ENCODE results near the gene ABCA13. TPM values are rescaled to one million over a fixed set of nuclear protein-coding genes. Genes with fewer than 3 reads are reported as not detected.
"Not testable (repeated sequence)": the region's sequence is repeated elsewhere in the genome, so short reads cannot be mapped to it uniquely, and the experiment has no call there.

Gene ABCA13
- total and polyA plus RNA-seq, 7 experiments from 2014 or later, result 0.11 to 0.42 TPM; not detected in 5

GRCh38 chr7:48141521-48141920 lies 29.7 kb upstream of the ABCA13 start:
- no peaks in the 10 kb centered on the region for H3K36me3 ChIP-seq (ENCODE audit: control insufficient read depth in 2 of 3, insufficient read depth in 3 of 3, low read length in 3 of 3)
- H3K27ac ChIP-seq (ENCODE audit: low read depth, low read length), result no peak overlapping the region
- Mint-ChIP-seq H3K27ac (no peak overlapping the region), H3K4me1 (peaks cover 0 to 14% (median 6%) of the 10 kb centered on the region in 7 donors), H3K36me3 (peaks cover 0 to 6% (median 0%) of the 10 kb centered on the region in 5 donors), H3K4me3 (no peak overlapping the region), H3K9me3 (peaks cover 0 to 30% (median 3%) of the 10 kb centered on the region in 11 donors), H3K27me3 (peaks cover 0 to 15% (median 5%) of the 10 kb centered on the region in 5 donors)
- no peak overlapping the region for H3K4me3 ChIP-seq (ENCODE audit: low read length)
- ATAC-seq, result no peak
- no peaks in the 10 kb centered on the region for H3K4me1 ChIP-seq (ENCODE audit: control insufficient read depth in 2 of 2, insufficient read depth in 2 of 2, low read length in 2 of 2)
- DNase-seq, result no peak
- intact Hi-C loops (cut with micrococcal nuclease), result no loop called here
- no peaks in the 10 kb centered on the region for H3K9me3 ChIP-seq (ENCODE audit: control insufficient read depth in 2 of 3, low read length in 3 of 3)
- no peaks in the 10 kb centered on the region for H3K27me3 ChIP-seq (ENCODE audit: control insufficient read depth in 2 of 2, insufficient read depth in 2 of 2, low read length in 2 of 2)
- POLR2A ChIA-PET, result no interaction called here
- CTCF ChIA-PET, result no interaction called here

- peaks cover 0 to 23% (median 3%) of the 10 kb centered on the region in 11 donors for H3K9me3 Mint-ChIP-seq
- H3K4me1 Mint-ChIP-seq, result peaks cover 0 to 10% (median 6%) of the 10 kb centered on the region in 7 donors
- CTCF ChIA-PET, result no interaction called here
Measured at GRCh38 chr7:48144291-48144768, 26.9 kb upstream of the ABCA13 start.

GRCh38 chr7:48147078-48147591 lies 24.1 kb upstream of the ABCA13 start:
- Mint-ChIP-seq H3K27me3 (peaks cover 6 to 36% (median 18%) of the 10 kb centered on the region in 5 donors), H3K27ac (no peak overlapping the region), H3K9me3 (peaks cover 0 to 11% (median 0%) of the 10 kb centered on the region in 11 donors), H3K4me3 (no peak overlapping the region), H3K4me1 (no peaks in the 10 kb centered on the region), H3K36me3 (peaks cover 0 to 6% (median 0%) of the 10 kb centered on the region in 5 donors)
- Histone ChIP-seq H3K9me3 (ENCODE audit: control insufficient read depth in 2 of 3, low read length in 3 of 3) (no peaks in the 10 kb centered on the region), H3K27me3 (ENCODE audit: control insufficient read depth in 2 of 2, insufficient read depth in 2 of 2, low read length in 2 of 2) (no peaks in the 10 kb centered on the region), H3K4me3 (ENCODE audit: low read length) (no peak overlapping the region), H3K4me1 (ENCODE audit: control insufficient read depth in 2 of 2, insufficient read depth in 2 of 2, low read length in 2 of 2) (no peaks in the 10 kb centered on the region), H3K36me3 (ENCODE audit: control insufficient read depth in 2 of 3, insufficient read depth in 3 of 3, low read length in 3 of 3) (no peaks in the 10 kb centered on the region), H3K27ac (ENCODE audit: low read depth, low read length) (no peak overlapping the region)
- intact Hi-C loops (cut with micrococcal nuclease), result no loop called here
- ATAC-seq (no peak), DNase-seq (no peak)
- CTCF ChIA-PET, result no interaction called here
- POLR2A ChIA-PET, result no interaction called here

More at GRCh38 chr7:48144291-48144768, 26.9 kb upstream of the ABCA13 start:
- POLR2A ChIA-PET, result no interaction called here
- H3K9me3 ChIP-seq (ENCODE audit: control insufficient read depth in 2 of 3, low read length in 3 of 3), result no peaks in the 10 kb centered on the region
- Mint-ChIP-seq H3K36me3 (peaks cover 0 to 6% (median 0%) of the 10 kb centered on the region in 5 donors), H3K4me3 (no peak overlapping the region), H3K27me3 (peaks cover 6 to 29% (median 15%) of the 10 kb centered on the region in 5 donors), H3K27ac (no peak overlapping the region)
- no peaks in the 10 kb centered on the region for H3K36me3 ChIP-seq (ENCODE audit: control insufficient read depth in 2 of 3, insufficient read depth in 3 of 3, low read length in 3 of 3)
- intact Hi-C loops (cut with micrococcal nuclease), result no loop called here
- DNase-seq (no peak), ATAC-seq (no peak)
- no peak overlapping the region for H3K27ac ChIP-seq (ENCODE audit: low read depth, low read length)
- H3K4me1 ChIP-seq (ENCODE audit: control insufficient read depth in 2 of 2, insufficient read depth in 2 of 2, low read length in 2 of 2), result no peaks in the 10 kb centered on the region
- no peak overlapping the region for H3K4me3 ChIP-seq (ENCODE audit: low read length)
- no peaks in the 10 kb centered on the region for H3K27me3 ChIP-seq (ENCODE audit: control insufficient read depth in 2 of 2, insufficient read depth in 2 of 2, low read length in 2 of 2)

- H3K9me3 ChIP-seq (ENCODE audit: control insufficient read depth in 2 of 3, low read length in 3 of 3); ATAC-seq; H3K9me3 Mint-ChIP-seq; H3K4me1 Mint-ChIP-seq; H3K36me3 ChIP-seq (ENCODE audit: control insufficient read depth in 2 of 3, insufficient read depth in 3 of 3, low read length in 3 of 3); intact Hi-C loops (cut with micrococcal nuclease); H3K4me1 ChIP-seq (ENCODE audit: control insufficient read depth in 2 of 2, insufficient read depth in 2 of 2, low read length in 2 of 2); H3K27ac ChIP-seq (ENCODE audit: low read depth, low read length); H3K27me3 ChIP-seq (ENCODE audit: control insufficient read depth in 2 of 2, insufficient read depth in 2 of 2, low read length in 2 of 2); H3K36me3 Mint-ChIP-seq; H3K4me3 ChIP-seq (ENCODE audit: low read length); H3K27ac Mint-ChIP-seq; POLR2A ChIA-PET; CTCF ChIA-PET; H3K4me3 Mint-ChIP-seq; DNase-seq: not testable (repeated sequence)
- H3K27me3 Mint-ChIP-seq, result peaks cover 6 to 36% (median 18%) of the 10 kb centered on the region in 5 donors
Measured at GRCh38 chr7:48147690-48148089, 23.6 kb upstream of the ABCA13 start.

GRCh38 chr7:48148311-48148710 lies 22.9 kb upstream of the ABCA13 start:
- H3K9me3 ChIP-seq (ENCODE audit: control insufficient read depth in 2 of 3, low read length in 3 of 3), result no peaks in the 10 kb centered on the region
- H3K36me3 ChIP-seq (ENCODE audit: control insufficient read depth in 2 of 3, insufficient read depth in 3 of 3, low read length in 3 of 3), result no peaks in the 10 kb centered on the region
- Mint-ChIP-seq H3K4me3 (no peak overlapping the region), H3K27ac (peak overlapping the region in 1 of 9 donors; percentile 6), H3K27me3 (peaks cover 6 to 36% (median 18%) of the 10 kb centered on the region in 5 donors), H3K36me3 (no peaks in the 10 kb centered on the region), H3K9me3 (peaks cover 0 to 4% (median 0%) of the 10 kb centered on the region in 11 donors), H3K4me1 (no peaks in the 10 kb centered on the region)
- ATAC-seq (no peak), DNase-seq (no peak)
- H3K4me3 ChIP-seq (ENCODE audit: low read length), result no peak overlapping the region
- no peaks in the 10 kb centered on the region for H3K27me3 ChIP-seq (ENCODE audit: control insufficient read depth in 2 of 2, insufficient read depth in 2 of 2, low read length in 2 of 2)
- ChIA-PET POLR2A (no interaction called here), CTCF (no interaction called here)
- intact Hi-C loops (cut with micrococcal nuclease), result no loop called here
- no peaks in the 10 kb centered on the region for H3K4me1 ChIP-seq (ENCODE audit: control insufficient read depth in 2 of 2, insufficient read depth in 2 of 2, low read length in 2 of 2)
- H3K27ac ChIP-seq (ENCODE audit: low read depth, low read length), result no peak overlapping the region

GRCh38 chr7:48149058-48149457 lies 22.2 kb upstream of the ABCA13 start:
- POLR2A ChIA-PET, result no interaction called here
- Histone ChIP-seq H3K4me1 (ENCODE audit: control insufficient read depth in 2 of 2, insufficient read depth in 2 of 2, low read length in 2 of 2) (no peaks in the 10 kb centered on the region), H3K9me3 (ENCODE audit: control insufficient read depth in 2 of 3, low read length in 3 of 3) (no peaks in the 10 kb centered on the region), H3K36me3 (ENCODE audit: control insufficient read depth in 2 of 3, insufficient read depth in 3 of 3, low read length in 3 of 3) (no peaks in the 10 kb centered on the region), H3K27me3 (ENCODE audit: control insufficient read depth in 2 of 2, insufficient read depth in 2 of 2, low read length in 2 of 2) (no peaks in the 10 kb centered on the region), H3K27ac (ENCODE audit: low read depth, low read length) (no peak overlapping the region), H3K4me3 (ENCODE audit: low read length) (no peak overlapping the region)
- Mint-ChIP-seq H3K4me3 (no peak overlapping the region), H3K4me1 (no peaks in the 10 kb centered on the region), H3K27me3 (peaks cover 12 to 36% (median 22%) of the 10 kb centered on the region in 5 donors), H3K9me3 (peaks cover 0 to 7% (median 3%) of the 10 kb centered on the region in 11 donors), H3K36me3 (peaks cover 0 to 4% (median 0%) of the 10 kb centered on the region in 5 donors), H3K27ac (peak overlapping the region in 1 of 9 donors; percentile 84)
- intact Hi-C loops (cut with micrococcal nuclease), result no loop called here
- DNase-seq (no peak), ATAC-seq (no peak)
- CTCF ChIA-PET, result no interaction called here

GRCh38 chr7:48150086-48150485 lies 21.2 kb upstream of the ABCA13 start:
- Mint-ChIP-seq H3K36me3 (peaks cover 0 to 4% (median 0%) of the 10 kb centered on the region in 5 donors), H3K27ac (no peak overlapping the region), H3K27me3 (peaks cover 14 to 38% (median 22%) of the 10 kb centered on the region in 5 donors), H3K4me1 (no peaks in the 10 kb centered on the region), H3K4me3 (no peak overlapping the region), H3K9me3 (peaks cover 0 to 17% (median 4%) of the 10 kb centered on the region in 11 donors)
- ChIA-PET CTCF (no interaction called here), POLR2A (no interaction called here)
- H3K9me3 ChIP-seq (ENCODE audit: control insufficient read depth in 2 of 3, low read length in 3 of 3), result no peaks in the 10 kb centered on the region
- no peaks in the 10 kb centered on the region for H3K27me3 ChIP-seq (ENCODE audit: control insufficient read depth in 2 of 2, insufficient read depth in 2 of 2, low read length in 2 of 2)
- no peak overlapping the region for H3K27ac ChIP-seq (ENCODE audit: low read depth, low read length)
- DNase-seq (no peak), ATAC-seq (no peak)
- H3K4me1 ChIP-seq (ENCODE audit: control insufficient read depth in 2 of 2, insufficient read depth in 2 of 2, low read length in 2 of 2), result no peaks in the 10 kb centered on the region
- H3K36me3 ChIP-seq (ENCODE audit: control insufficient read depth in 2 of 3, insufficient read depth in 3 of 3, low read length in 3 of 3), result no peaks in the 10 kb centered on the region
- H3K4me3 ChIP-seq (ENCODE audit: low read length), result no peak overlapping the region
- intact Hi-C loops (cut with micrococcal nuclease), result no loop called here
